GM06990 (cell line): ENCODE data around the gene ACKR4.

Experiments
- DNase-seq: peaks from one replicate; pipeline ENCODE4 v3.0.0-alpha.2; 2011; ENCODE audit not compliant: insufficient read length; ENCODE audit errors: extremely low read depth
- H3K27me3 ChIP-seq: replicated peaks from 2 replicates; pipeline ENCODE4 v1.6.0; 2011; ENCODE audit warnings: low read length; ENCODE audit not compliant: control insufficient read depth, insufficient read depth
- H3K36me3 ChIP-seq: 2 replicates; pipeline ENCODE4 v1.5.1; 2011; ENCODE audit warnings: low read length; ENCODE audit not compliant: control insufficient read depth, insufficient read depth
- H3K4me3 ChIP-seq: replicated peaks from 2 replicates; pipeline ENCODE4 v1.5.1; 2011; ENCODE audit warnings: low read depth, mild to moderate bottlenecking, control low read depth, low read length
- TF ChIP-seq, protein P1 (sequence below): IDR thresholded peaks from 2 replicates; pipeline ENCODE4 v1.5.1; 2011; ENCODE audit warnings: low read length, control low read depth, mild to moderate bottlenecking, inconsistent platforms; ENCODE audit not compliant: insufficient read depth, poor library complexity, severe bottlenecking

Gene ACKR4

GRCh38 chr3:132625613-132626012, 28.5 kb downstream of the ACKR4 start:
- H3K36me3 ChIP-seq, result peaks cover 2% of the 10 kb centered on the region
- TF ChIP-seq, protein P1, sequence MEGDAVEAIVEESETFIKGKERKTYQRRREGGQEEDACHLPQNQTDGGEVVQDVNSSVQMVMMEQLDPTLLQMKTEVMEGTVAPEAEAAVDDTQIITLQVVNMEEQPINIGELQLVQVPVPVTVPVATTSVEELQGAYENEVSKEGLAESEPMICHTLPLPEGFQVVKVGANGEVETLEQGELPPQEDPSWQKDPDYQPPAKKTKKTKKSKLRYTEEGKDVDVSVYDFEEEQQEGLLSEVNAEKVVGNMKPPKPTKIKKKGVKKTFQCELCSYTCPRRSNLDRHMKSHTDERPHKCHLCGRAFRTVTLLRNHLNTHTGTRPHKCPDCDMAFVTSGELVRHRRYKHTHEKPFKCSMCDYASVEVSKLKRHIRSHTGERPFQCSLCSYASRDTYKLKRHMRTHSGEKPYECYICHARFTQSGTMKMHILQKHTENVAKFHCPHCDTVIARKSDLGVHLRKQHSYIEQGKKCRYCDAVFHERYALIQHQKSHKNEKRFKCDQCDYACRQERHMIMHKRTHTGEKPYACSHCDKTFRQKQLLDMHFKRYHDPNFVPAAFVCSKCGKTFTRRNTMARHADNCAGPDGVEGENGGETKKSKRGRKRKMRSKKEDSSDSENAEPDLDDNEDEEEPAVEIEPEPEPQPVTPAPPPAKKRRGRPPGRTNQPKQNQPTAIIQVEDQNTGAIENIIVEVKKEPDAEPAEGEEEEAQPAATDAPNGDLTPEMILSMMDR, result no peak
- H3K4me3 ChIP-seq, result no peak overlapping the region
- peak; percentile 33 for DNase-seq
- H3K27me3 ChIP-seq, result no peaks in the 10 kb centered on the region

GRCh38 chr3:132626955-132627354, 29.9 kb downstream of the ACKR4 start:
- no peaks in the 10 kb centered on the region for H3K27me3 ChIP-seq
- TF ChIP-seq, protein P1, result no peak
- peaks cover 2% of the 10 kb centered on the region for H3K36me3 ChIP-seq
- no peak for DNase-seq
- no peak overlapping the region for H3K4me3 ChIP-seq

GRCh38 chr3:132628157-132628556, 31.1 kb downstream of the ACKR4 start:
- Histone ChIP-seq H3K27me3 (no peaks in the 10 kb centered on the region), H3K4me3 (no peak overlapping the region), H3K36me3 (peaks cover 2% of the 10 kb centered on the region)
- TF ChIP-seq, protein P1, result no peak
- DNase-seq, result no peak

DNA sequence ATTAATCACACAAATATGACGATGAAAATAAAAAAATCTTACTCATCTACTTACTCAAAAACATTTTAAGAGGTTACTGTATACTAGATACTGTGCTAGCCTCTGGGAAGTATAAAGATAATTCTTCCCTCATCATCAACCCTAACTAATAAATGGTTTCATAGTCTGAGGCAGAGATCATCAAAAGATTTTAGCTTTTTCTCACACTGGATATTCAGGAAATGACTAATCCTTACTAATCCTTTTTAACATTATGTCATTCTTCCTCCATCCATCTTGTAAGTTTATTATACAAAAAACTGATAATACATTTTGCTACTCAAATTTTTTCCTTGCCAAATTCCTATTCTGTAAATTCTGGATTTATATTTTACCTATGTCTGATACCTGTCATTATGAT, 32.9 kb downstream of the ACKR4 start:
- no peaks in the 10 kb centered on the region for H3K27me3 ChIP-seq
- no peak for DNase-seq
- H3K4me3 ChIP-seq, result no peak overlapping the region
- peaks cover 2% of the 10 kb centered on the region for H3K36me3 ChIP-seq
- TF ChIP-seq, protein P1, result no peak

- Histone ChIP-seq H3K27me3 (no peaks in the 10 kb centered on the region), H3K36me3 (peaks cover 2% of the 10 kb centered on the region), H3K4me3 (no peak overlapping the region)
- DNase-seq, result no peak
- TF ChIP-seq, protein P1, result no peak
These were observed 33.5 kb downstream of the ACKR4 start for GRCh38 chr3:132630612-132631011.

- H3K4me3 ChIP-seq, result no peak overlapping the region
- peaks cover 2% of the 10 kb centered on the region; the same call in 1 of the 2 replicates for H3K36me3 ChIP-seq
- H3K27me3 ChIP-seq, result no peaks in the 10 kb centered on the region
- no peak for DNase-seq
- TF ChIP-seq, protein P1, result no peak
These were observed 38.0 kb downstream of the ACKR4 start for GRCh38 chr3:132635052-132635451.
